IMR-90 (cell line): Measurements from ENCODE around the gene ARHGAP8. TPM values are rescaled to one million over a fixed set of nuclear protein-coding genes. Genes with fewer than 3 reads are reported as not detected.
A peak's percentile ranks its signal among the peaks of the same experiment; 100 is the strongest.

Experiments
- ATAC-seq: fragments of 200-7000 bp; cut with Tn5 transposase; 2 replicates; pipeline ENCODE4 v1.9.1; 2020; ENCODE audit warnings: low read depth, mild to moderate bottlenecking, moderate library complexity
- BruUV-seq: library from RNA; stranded (reverse); fragments of 400-500 nt; replicated peaks from 2 replicates; lab custom pipeline; 2021; lab: Mats Ljungman, UMichigan
- CTCF ChIA-PET: fragments of 300-600 bp; formaldehyde crosslinking; extraction: SDS; loops from one replicate; lab custom pipeline; 2021; ENCODE audit warnings: antibody characterized with exemption; lab: Yijun Ruan, JAX
- POLR2A ChIA-PET: fragments of 300-600 bp; sonication (Branson Sonifier 250); formaldehyde crosslinking; loops from one replicate; lab custom pipeline; 2022; ENCODE audit warnings: antibody characterized with exemption; ENCODE audit not compliant: unreplicated experiment; lab: Charles Lee
- DNase-seq: peaks from one replicate; pipeline ENCODE4 v3.0.0; 2013
- H2AFZ ChIP-seq: replicated peaks from 2 replicates; pipeline ENCODE3; 2013; ENCODE audit warnings: low read length, mild to moderate bottlenecking; ENCODE audit not compliant: poor library complexity
- H2AK5ac ChIP-seq: 2 replicates; pipeline ENCODE4 v1.6.1; 2013; ENCODE audit warnings: low read depth, low read length, inconsistent platforms
- H2AK9ac ChIP-seq: replicated peaks from 2 replicates; pipeline ENCODE3; 2013; ENCODE audit warnings: mild to moderate bottlenecking, low read depth, low read length, moderate library complexity; ENCODE audit not compliant: poor library complexity
- H2BK120ac ChIP-seq: 2 replicates; pipeline ENCODE4 v1.6.1; 2013; ENCODE audit warnings: low read depth, low read length, inconsistent platforms
- H2BK15ac ChIP-seq: 3 replicates; pipeline ENCODE4 v1.6.1; 2013; ENCODE audit warnings: low read depth, low read length, inconsistent platforms
- H2BK20ac ChIP-seq: 2 replicates; pipeline ENCODE4 v1.6.1; 2013; ENCODE audit warnings: low read depth, mild to moderate bottlenecking, inconsistent platforms, low read length, moderate library complexity
- H2BK5ac ChIP-seq: 2 replicates; pipeline ENCODE4 v1.6.1; 2013; ENCODE audit warnings: mild to moderate bottlenecking, low read depth, low read length, inconsistent platforms; ENCODE audit not compliant: poor library complexity, severe bottlenecking
- H3K14ac ChIP-seq: replicated peaks from 2 replicates; pipeline ENCODE4 v1.6.1; 2013; ENCODE audit warnings: low read depth, low read length, inconsistent platforms
- H3K18ac ChIP-seq: 2 replicates; pipeline ENCODE4 v1.6.1; 2013; ENCODE audit warnings: low read depth, low read length, control low read depth
- H3K23ac ChIP-seq: 2 replicates; pipeline ENCODE4 v1.6.1; 2013; ENCODE audit warnings: low read depth, low read length, inconsistent platforms
- H3K27ac ChIP-seq: 2 replicates; pipeline ENCODE4 v1.5.1; 2013; ENCODE audit warnings: mild to moderate bottlenecking, control low read depth, low read length; ENCODE audit not compliant: insufficient read depth
- H3K27me3 ChIP-seq: 2 replicates; pipeline ENCODE4 v1.6.1; 2013; ENCODE audit warnings: low read length; ENCODE audit not compliant: control insufficient read depth, insufficient read depth
- H3K36me3 ChIP-seq: 2 replicates; pipeline ENCODE4 v1.6.1; 2013; ENCODE audit warnings: low read length, mixed read lengths; ENCODE audit not compliant: control insufficient read depth, insufficient read depth
- H3K4ac ChIP-seq: 2 replicates; pipeline ENCODE4 v1.6.1; 2013; ENCODE audit warnings: low read depth, low read length, inconsistent platforms
- H3K4me1 ChIP-seq: 2 replicates; pipeline ENCODE4 v1.6.1; 2013; ENCODE audit warnings: low read length, mixed read lengths; ENCODE audit not compliant: control insufficient read depth, insufficient read depth
- H3K4me2 ChIP-seq: 2 replicates; pipeline ENCODE4 v1.6.1; 2013; ENCODE audit warnings: low read depth, mild to moderate bottlenecking, control low read depth, low read length, moderate library complexity
- H3K4me3 ChIP-seq: 2 replicates; pipeline ENCODE4 v1.5.1; 2013; ENCODE audit warnings: low read depth, mild to moderate bottlenecking, control low read depth, low read length, moderate library complexity; ENCODE audit not compliant: insufficient read depth
- H3K56ac ChIP-seq: 2 replicates; pipeline ENCODE4 v1.6.1; 2013; ENCODE audit warnings: low read length, inconsistent platforms; ENCODE audit not compliant: insufficient read depth; ENCODE audit errors: extremely low read depth
- H3K79me1 ChIP-seq, 2 experiments: 2 replicates each; pipeline ENCODE4 v1.6.1; 2013; ENCODE audit warnings: low read length in 2 of 2, inconsistent platforms in 1 of 2, low read depth in 1 of 2
- H3K9ac ChIP-seq: 2 replicates; pipeline ENCODE4 v1.6.1; 2013; ENCODE audit warnings: low read depth, low read length, control low read depth
- H3K9me1 ChIP-seq: 2 replicates; pipeline ENCODE4 v1.6.1; 2013; ENCODE audit warnings: low read length, inconsistent platforms; ENCODE audit not compliant: insufficient read depth
- H3K9me3 ChIP-seq: 2 replicates; pipeline ENCODE4 v1.6.1; 2013; ENCODE audit warnings: low read length; ENCODE audit not compliant: control insufficient read depth, insufficient read depth
- H4K20me1 ChIP-seq: 2 replicates; pipeline ENCODE4 v1.6.1; 2013; ENCODE audit warnings: low read length, inconsistent platforms; ENCODE audit not compliant: insufficient read depth
- H4K5ac ChIP-seq: 2 replicates; pipeline ENCODE4 v1.6.1; 2013; ENCODE audit warnings: mild to moderate bottlenecking, low read depth, low read length, control low read depth
- H4K8ac ChIP-seq, 2 experiments: 2 replicates each; pipeline ENCODE4 v1.6.1; 2013; ENCODE audit warnings: low read depth in 2 of 2, low read length in 2 of 2, control low read depth in 1 of 2, inconsistent platforms in 1 of 2
- H4K91ac ChIP-seq: 2 replicates; pipeline ENCODE4 v1.6.1; 2013; ENCODE audit warnings: low read depth, low read length, inconsistent platforms; ENCODE audit not compliant: insufficient read depth
- BHLHE40 ChIP-seq: fragments of 150-350 bp; IDR thresholded peaks from 2 replicates; pipeline ENCODE4 v1.6.1; 2016; ENCODE audit warnings: mild to moderate bottlenecking, low read depth, low read length
- CEBPB ChIP-seq: IDR thresholded peaks from 2 replicates; pipeline ENCODE4 v1.6.1; 2012; ENCODE audit warnings: low read depth, low read length, improper control_type of control experiment
- CHD1 ChIP-seq: IDR thresholded peaks from 2 replicates; pipeline ENCODE4 v1.6.1; 2012; ENCODE audit warnings: low read depth, low read length, improper control_type of control experiment
- CTCF ChIP-seq: conservative IDR thresholded peaks from 2 replicates; pipeline ENCODE4 v1.5.1; 2012; ENCODE audit warnings: mild to moderate bottlenecking, low read depth, low read length, improper control_type of control experiment
- ELK1 ChIP-seq: fragments of 150-350 bp; IDR thresholded peaks from 2 replicates; pipeline ENCODE4 v1.6.1; 2016; ENCODE audit warnings: low read depth, mild to moderate bottlenecking, low read length, moderate library complexity, borderline replicate concordance
- FOS ChIP-seq: fragments of 150-350 bp; IDR thresholded peaks from 2 replicates; pipeline ENCODE4 v1.6.1; 2016; ENCODE audit warnings: low read depth, low read length
- MAFK ChIP-seq: IDR thresholded peaks from 2 replicates; pipeline ENCODE4 v1.6.1; 2012; ENCODE audit warnings: low read depth, low read length, improper control_type of control experiment
- MAZ ChIP-seq: IDR thresholded peaks from 2 replicates; pipeline ENCODE4 v1.6.1; 2012; ENCODE audit warnings: low read depth, mild to moderate bottlenecking, low read length, improper control_type of control experiment, moderate library complexity, borderline replicate concordance
- MXI1 ChIP-seq: IDR thresholded peaks from 2 replicates; pipeline ENCODE4 v1.6.1; 2012; ENCODE audit warnings: low read depth, mild to moderate bottlenecking, low read length, moderate library complexity, borderline replicate concordance
- NFE2L2 ChIP-seq: fragments of 150-350 bp; IDR thresholded peaks from 2 replicates; pipeline ENCODE4 v1.6.1; 2016; ENCODE audit warnings: low read depth, mild to moderate bottlenecking, low read length
- POLR2A ChIP-seq: IDR thresholded peaks from 2 replicates; pipeline ENCODE4 v1.6.1; 2012; ENCODE audit warnings: mild to moderate bottlenecking, low read depth, low read length
- RAD21 ChIP-seq: IDR thresholded peaks from 2 replicates; pipeline ENCODE4 v1.6.1; 2012; ENCODE audit warnings: low read length, improper control_type of control experiment
- RCOR1 ChIP-seq: IDR thresholded peaks from 2 replicates; pipeline ENCODE4 v1.6.1; 2012; ENCODE audit warnings: mild to moderate bottlenecking, low read length, improper control_type of control experiment; ENCODE audit not compliant: insufficient replicate concordance
- RFX5 ChIP-seq: IDR thresholded peaks from 2 replicates; pipeline ENCODE4 v1.8.0; 2012; ENCODE audit warnings: low read depth, mild to moderate bottlenecking, low read length, moderate library complexity
- SMC3 ChIP-seq: fragments of 150-350 bp; IDR thresholded peaks from 2 replicates; pipeline ENCODE4 v1.6.1; 2016; ENCODE audit warnings: low read depth, mild to moderate bottlenecking, antibody characterized with exemption, low read length, moderate library complexity
- USF2 ChIP-seq: fragments of 150-350 bp; IDR thresholded peaks from 2 replicates; pipeline ENCODE4 v1.6.1; 2017; ENCODE audit warnings: mild to moderate bottlenecking, antibody characterized with exemption, low read length, low read depth
- WGBS, 2 experiments: methylation state at CpG; one replicate each; pipeline versions ENCODE4 v1.1.5 to v1.1.7; 2013; ENCODE audit warnings: missing lambda C conversion rate in 2 of 2; ENCODE audit not compliant: insufficient read length in 1 of 2; ENCODE audit errors: extremely low coverage in 2 of 2; 5-methylcytosine and 5-hydroxymethylcytosine counted together
- dilution Hi-C: fragments of 300-500 bp; cut with HindIII; formaldehyde crosslinking; loops from one replicate; pipeline ENCODE4 v1.14.3; 2018; ENCODE audit warnings: low sequenced_read_pairs; ENCODE audit not compliant: unreplicated experiment
- in situ Hi-C: fragments of 300-500 bp; cut with MboI; formaldehyde crosslinking; loops from 3 replicates; pipeline ENCODE4 v1.14.3; 2019; ENCODE audit warnings: low sequenced_read_pairs, inconsistent platforms, mixed read lengths
- intact Hi-C: fragments of 100-400 bp; cut with micrococcal nuclease; formaldehyde crosslinking; loops from 2 replicates; pipeline ENCODE4 v1.10.0; 2022
- polyA plus RNA-seq, 3 experiments: library from polyadenylated mRNA; depleted of rRNA; stranded (reverse); fragments of >200 nt; gene quantifications; 2 replicates each; pipeline ENCODE4 v1.2.3, GENCODE V29; 2012; ENCODE audit warnings: low replicate concordance in 1 of 3
- total RNA-seq: library from RNA; depleted of rRNA; stranded (reverse); fragments of >200 nt; gene quantifications from 2 replicates; pipeline ENCODE4 v1.2.3, GENCODE V29; 2012

The ARHGAP8 gene
- total and polyA plus RNA-seq, 2 of the 4 experiments (the other 2 are of a cell fraction), result 0.18 to 0.21 TPM

GRCh38 chr22:44804327-44804726 lies 52.0 kb downstream of the ARHGAP8 start:
- peaks cover 49% of the 10 kb centered on the region for H3K27me3 ChIP-seq
- H3K4ac ChIP-seq, result no peak overlapping the region
- no peak overlapping the region for H3K18ac ChIP-seq
- ChIA-PET CTCF (no interaction called here), POLR2A (no interaction called here)
- no peak overlapping the region for H2AK9ac ChIP-seq
- H2BK120ac ChIP-seq, result no peak overlapping the region
- no peak overlapping the region for H3K4me2 ChIP-seq
- no TSS peak for BruUV-seq
- H3K79me1 ChIP-seq, result no peaks in the 10 kb centered on the region
- no peaks in the 10 kb centered on the region for H3K9me1 ChIP-seq
- H3K4me3 ChIP-seq, result no peak overlapping the region
- no peaks in the 10 kb centered on the region; the same call in 1 of the 2 replicates for H3K9me3 ChIP-seq
- intact Hi-C loops, result no loop called here
- H3K9ac ChIP-seq, result no peak overlapping the region
- H4K91ac ChIP-seq, result no peak overlapping the region
- H3K36me3 ChIP-seq, result no peaks in the 10 kb centered on the region
- no peaks in the 10 kb centered on the region for H4K20me1 ChIP-seq
- no peak overlapping the region for H3K23ac ChIP-seq
- H2BK20ac ChIP-seq, result no peak overlapping the region
- WGBS, 2 experiments, result 24% methylated on average over 3 of the region's 7 CpGs; no CpG with 5 or more reads in 1 of the 2 experiments
- H4K8ac ChIP-seq, result no peak overlapping the region
- ATAC-seq (no peak), DNase-seq (no peak)
- no peaks in the 10 kb centered on the region for H3K4me1 ChIP-seq
- H2BK5ac ChIP-seq, result no peak overlapping the region
- H3K56ac ChIP-seq, result no peak overlapping the region
- dilution Hi-C loops, result no loop called here
- H4K5ac ChIP-seq, result no peak overlapping the region
- H2AFZ ChIP-seq, result peak overlapping the region; percentile 51
- H3K14ac ChIP-seq, result no peak overlapping the region
- no peak overlapping the region for H2AK5ac ChIP-seq
- no peak overlapping the region for H2BK15ac ChIP-seq
- in situ Hi-C loops, result no loop called here
- H3K27ac ChIP-seq, result no peak overlapping the region
- TF ChIP-seq RFX5 (no peak), BHLHE40 (no peak), RCOR1 (no peak), NFE2L2 (no peak), ELK1 (no peak), SMC3 (no peak), CTCF (no peak), USF2 (no peak), MAFK (no peak), CHD1 (no peak), MAZ (no peak), CEBPB (no peak), MXI1 (no peak), FOS (no peak), RAD21 (no peak), POLR2A (no peak)
